ENCODE measurements around the gene IL11RA.

DNA sequence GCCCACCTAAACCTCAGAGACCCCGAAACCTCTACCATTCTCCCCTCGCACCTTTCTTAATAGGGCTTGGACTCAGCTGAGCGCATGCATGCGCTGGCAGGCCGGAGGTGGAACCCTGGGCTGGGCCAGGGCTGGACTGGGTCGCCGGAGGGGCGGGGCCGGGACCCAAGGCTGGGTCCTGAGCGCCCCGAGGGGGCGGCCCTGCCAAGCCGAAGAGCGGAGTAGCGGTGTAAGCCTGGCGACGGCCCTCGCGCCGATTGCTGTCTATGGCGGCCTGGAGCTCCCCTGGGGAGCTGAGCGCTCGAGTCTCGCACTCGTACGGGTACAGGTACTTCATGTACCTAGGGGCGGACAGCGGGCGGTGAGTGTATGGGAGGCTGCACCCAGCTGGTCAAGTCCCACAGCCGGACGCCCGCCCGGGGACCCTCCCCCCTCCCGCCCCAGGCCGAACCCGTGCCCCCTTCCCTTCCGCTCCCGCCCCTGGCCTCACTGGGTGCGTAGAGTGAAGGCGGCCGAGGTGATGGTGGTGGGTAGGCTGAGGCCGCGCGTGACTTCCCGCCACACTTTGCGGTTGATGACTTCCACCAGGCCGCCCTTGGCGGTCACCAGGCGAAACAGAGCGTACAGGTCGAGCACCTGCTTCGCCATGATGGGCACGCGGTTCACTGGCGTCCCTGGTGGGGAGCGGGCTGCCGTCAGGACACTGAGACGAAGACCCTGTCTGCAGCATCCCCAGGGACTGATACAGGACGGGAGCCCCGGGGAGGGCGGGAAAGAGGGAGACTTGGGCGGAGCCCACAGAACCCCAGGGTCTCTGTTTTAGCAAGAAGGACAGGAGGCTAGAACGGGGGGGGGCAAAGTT lies 28.4 kb upstream of the IL11RA start:
- TF ChIP-seq, protein P1, sequence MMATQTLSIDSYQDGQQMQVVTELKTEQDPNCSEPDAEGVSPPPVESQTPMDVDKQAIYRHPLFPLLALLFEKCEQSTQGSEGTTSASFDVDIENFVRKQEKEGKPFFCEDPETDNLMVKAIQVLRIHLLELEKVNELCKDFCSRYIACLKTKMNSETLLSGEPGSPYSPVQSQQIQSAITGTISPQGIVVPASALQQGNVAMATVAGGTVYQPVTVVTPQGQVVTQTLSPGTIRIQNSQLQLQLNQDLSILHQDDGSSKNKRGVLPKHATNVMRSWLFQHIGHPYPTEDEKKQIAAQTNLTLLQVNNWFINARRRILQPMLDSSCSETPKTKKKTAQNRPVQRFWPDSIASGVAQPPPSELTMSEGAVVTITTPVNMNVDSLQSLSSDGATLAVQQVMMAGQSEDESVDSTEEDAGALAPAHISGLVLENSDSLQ (IDR thresholded peaks at IDR 0.05), result no peak
- no peak for TF ChIP-seq ZNF384 (IDR thresholded peaks at IDR 0.05)
- no peak for TF ChIP-seq LEF1 (IDR thresholded peaks at IDR 0.05; ENCODE audit: borderline replicate concordance)
- no peak for TF ChIP-seq FOXA1 (IDR thresholded peaks at IDR 0.05)
- TF ChIP-seq ELF4 (IDR thresholded peaks at IDR 0.05), result no peak
- no peak for TF ChIP-seq SP1 (IDR thresholded peaks at IDR 0.05)
- no peak for TF ChIP-seq FOXM1 (IDR thresholded peaks at IDR 0.05; ENCODE audit: borderline replicate concordance)
- TF ChIP-seq TARDBP (IDR thresholded peaks at IDR 0.05), result no peak
- no peak for TF ChIP-seq HDGF (IDR thresholded peaks at IDR 0.05; ENCODE audit: borderline replicate concordance)
- TF ChIP-seq CTBP1 (IDR thresholded peaks at IDR 0.05; ENCODE audit: borderline replicate concordance), result no peak
- TF ChIP-seq ARNT (IDR thresholded peaks at IDR 0.05), result no peak
- no peak for TF ChIP-seq BHLHE40 (IDR thresholded peaks at IDR 0.05; ENCODE audit: borderline replicate concordance)
